K562 (cell line): Measurements from ENCODE around the gene PDE1C. TPM values are rescaled to one million over a fixed set of nuclear protein-coding genes. Genes with fewer than 3 reads are reported as not detected.

Experiments
- ATAC-seq: fragments of 200-7000 bp; cut with Tn5 transposase; 3 replicates; pipeline ENCODE4 v1.9.1; 2020; ENCODE audit warnings: moderate library complexity
- BruUV-seq: library from RNA; stranded (reverse); fragments of 400-500 nt; replicated peaks from 2 replicates; lab custom pipeline; 2021; lab: Mats Ljungman, UMichigan
- CTCF ChIA-PET: fragments of 300-600 bp; formaldehyde crosslinking; extraction: SDS; loops from one replicate; lab custom pipeline; 2021; ENCODE audit warnings: low intra/inter-chr PET ratio; lab: Yijun Ruan, JAX
- POLR2A ChIA-PET: fragments of 300-600, 350-650 bp; sonication (Branson Sonifier 250); formaldehyde crosslinking; extraction: SDS; loops from one replicate; lab custom pipeline; 2021; ENCODE audit warnings: antibody characterized with exemption, inconsistent platforms; lab: Yijun Ruan, JAX
- DNase-seq, 4 experiments: peaks; one replicate each; pipeline versions ENCODE4 v3.0.0 to v3.0.0-alpha.2; 2011 to 2018; ENCODE audit warnings: low spot score in 3 of 4, mixed read lengths in 3 of 4; ENCODE audit errors: extremely low read depth in 1 of 4
- FAIRE-seq: peaks from 2 replicates; lab custom pipeline; 2011; peaks lifted over from hg19 to GRCh38; lab: Jason Lieb, UNC
- H2AFZ ChIP-seq: 2 replicates; pipeline ENCODE4 v1.6.0; 2011; ENCODE audit warnings: low read depth, low read length, control low read depth, inconsistent platforms
- H3K27ac ChIP-seq: fragments of 200-600 bp; 3 replicates; pipeline ENCODE4 v1.8.0; 2011; ENCODE audit warnings: low read depth, mild to moderate bottlenecking, control low read depth, inconsistent platforms, low read length, moderate library complexity, mixed read lengths; ENCODE audit errors: extremely low read depth
- H3K27me3 ChIP-seq, 2 experiments: fragments of 300-600 bp in 1 of 2; 2 replicates in 1 of 2; 3 replicates in 1 of 2; pipeline versions ENCODE4 v1.6.0 to v1.8.0; 2011; ENCODE audit warnings: inconsistent platforms in 2 of 2, low read length in 2 of 2, mild to moderate bottlenecking in 1 of 2, mixed read lengths in 1 of 2, moderate library complexity in 1 of 2; ENCODE audit not compliant: control insufficient read depth in 2 of 2, insufficient read depth in 2 of 2
- H3K36me3 ChIP-seq: fragments of 300-600 bp; 3 replicates; pipeline ENCODE4 v1.8.0; 2011; ENCODE audit warnings: mild to moderate bottlenecking, low read length, inconsistent platforms; ENCODE audit not compliant: control insufficient read depth, insufficient read depth
- H3K4me1 ChIP-seq, 2 experiments: fragments of 200-600 bp in 1 of 2; replicated peaks in 1 of 2; 2 replicates in 1 of 2; 3 replicates in 1 of 2; pipeline versions ENCODE4 v1.5.1 to v1.8.0; 2011; ENCODE audit warnings: inconsistent platforms in 2 of 2, low read length in 2 of 2, mild to moderate bottlenecking in 1 of 2, mixed read lengths in 1 of 2, moderate library complexity in 1 of 2; ENCODE audit not compliant: control insufficient read depth in 2 of 2, insufficient read depth in 2 of 2
- H3K4me2 ChIP-seq: 2 replicates; pipeline ENCODE4 v1.6.1; 2011; ENCODE audit warnings: low read length, control low read depth, inconsistent platforms, mixed read lengths; ENCODE audit not compliant: insufficient read depth
- H3K4me3 ChIP-seq: fragments of 200-600 bp; sonication (generic), shearing (Covaris generic); 2 replicates; pipeline ENCODE4 v1.5.1; 2016; ENCODE audit warnings: control low read depth, inconsistent platforms
- H3K79me2 ChIP-seq: fragments of 200-600 bp; 3 replicates; pipeline ENCODE4 v1.8.0; 2011; ENCODE audit warnings: low read length, inconsistent platforms; ENCODE audit not compliant: control insufficient read depth, insufficient read depth
- H3K9ac ChIP-seq, 2 experiments: 2 replicates each; pipeline versions ENCODE4 v1.6.0 to v1.6.1; 2011; ENCODE audit warnings: low read depth in 2 of 2, low read length in 2 of 2, control low read depth in 1 of 2, inconsistent platforms in 1 of 2, mild to moderate bottlenecking in 1 of 2, mixed read lengths in 1 of 2; ENCODE audit not compliant: insufficient read depth in 1 of 2
- H3K9me1 ChIP-seq: one replicate; pipeline ENCODE4 v1.6.0; 2011; ENCODE audit warnings: inconsistent platforms, mild to moderate bottlenecking, low read length, moderate library complexity; ENCODE audit not compliant: control insufficient read depth, insufficient read depth
- H3K9me3 ChIP-seq: replicated peaks from 2 replicates; pipeline ENCODE4 v1.5.1; 2011; ENCODE audit warnings: low read depth, low read length, inconsistent platforms; ENCODE audit not compliant: control insufficient read depth, insufficient read depth
- H4K20me1 ChIP-seq: replicated peaks from 2 replicates; pipeline ENCODE4 v1.6.1; 2011; ENCODE audit warnings: low read length, inconsistent platforms, mixed read lengths; ENCODE audit not compliant: control insufficient read depth, insufficient read depth
- ESRRA ChIP-seq: fragments of 450-650 bp; IDR thresholded peaks from 2 replicates; pipeline ENCODE4 v1.6.1; 2014; ENCODE audit warnings: low read depth, mild to moderate bottlenecking, moderate library complexity, borderline replicate concordance
- MEF2A ChIP-seq: IDR thresholded peaks from 2 replicates; pipeline ENCODE4 v1.6.1; 2011; ENCODE audit warnings: low read depth, mild to moderate bottlenecking, low read length, moderate library complexity; ENCODE audit not compliant: control insufficient read depth
- NR3C1 ChIP-seq: sonication (generic); formaldehyde crosslinking; IDR thresholded peaks from 2 replicates; pipeline ENCODE4 v1.8.1; 2022; ENCODE audit warnings: missing genetic modification reagents
- RAD51 ChIP-seq: fragments of 450-650 bp; IDR thresholded peaks from 2 replicates; pipeline ENCODE4 v1.7.1; 2016; ENCODE audit warnings: low read depth, mild to moderate bottlenecking, borderline replicate concordance
- SMARCB1 ChIP-seq: IDR thresholded peaks from 2 replicates; pipeline ENCODE4 v1.6.1; 2011; ENCODE audit warnings: improper control_type of control experiment, low read depth; ENCODE audit not compliant: insufficient read length
- STAG1 ChIP-seq: sonication (generic); formaldehyde crosslinking; IDR thresholded peaks from 2 replicates; pipeline ENCODE4 v1.5.0; 2020; ENCODE audit warnings: missing genetic modification reagents, borderline replicate concordance
- TFAP4 ChIP-seq: sonication (generic); formaldehyde crosslinking; IDR thresholded peaks from 2 replicates; pipeline ENCODE4 v1.8.0; 2022; ENCODE audit warnings: missing genetic modification reagents, mild to moderate bottlenecking, moderate library complexity, borderline replicate concordance
- XRCC4 ChIP-seq: IDR thresholded peaks from one replicate; pipeline ENCODE4 v1.6.1; 2011; ENCODE audit not compliant: insufficient read depth, insufficient read length; ENCODE audit errors: extremely low read depth
- ZNF3 ChIP-seq: fragments of 250-450 bp; sonication (Bioruptor Pico); IDR thresholded peaks from 2 replicates; pipeline ENCODE4 v1.5.0; 2021; ENCODE audit warnings: mild to moderate bottlenecking, moderate library complexity
- ZNF311 ChIP-seq: fragments of 250-450 bp; sonication (Bioruptor Pico); IDR thresholded peaks from 2 replicates; pipeline ENCODE4 v1.4.0; 2020; ENCODE audit warnings: mild to moderate bottlenecking, moderate library complexity
- WGBS: fragments of 100-300 bp; shearing (Covaris generic); methylation state at CpG from one replicate; pipeline ENCODE4 v1.1.6; 2016; ENCODE audit warnings: low coverage, mixed read lengths; ENCODE audit not compliant: insufficient coverage; ENCODE audit errors: missing lambda C conversion rate; 5-methylcytosine and 5-hydroxymethylcytosine counted together
- in situ Hi-C: fragments of 300-500 bp; cut with MboI; formaldehyde crosslinking; loops from 4 replicates; pipeline ENCODE4 v1.15.0; 2018; ENCODE audit warnings: inconsistent platforms, mixed read lengths
- intact Hi-C: fragments of 100-400 bp; cut with micrococcal nuclease; formaldehyde crosslinking; loops from 2 replicates; pipeline ENCODE4 v1.14.2; 2022
- polyA plus RNA-seq, 8 experiments: library from polyadenylated mRNA; depleted of rRNA in 4 of 8; stranded (reverse) in 5 of 8; unstranded in 3 of 8; fragments of >200 nt; fragmentation: Nextera tagmentation in 2 of 8; fragmentation: Illumina TruSeq in 1 of 8; extraction: Ambion mirVana in 2 of 8; extraction: Trizol in 1 of 8; gene quantifications; 2 replicates each; pipeline versions ENCODE4 v1.2.1 to v1.2.3, GENCODE V29; 2011 to 2014; ENCODE audit warnings: inconsistent platforms in 1 of 8, missing spikeins in 1 of 8
- total RNA-seq, 7 experiments: library from RNA; depleted of rRNA in 6 of 7; stranded (reverse); fragments of >200 nt in 6 of 7; fragmentation: Illumina TruSeq in 2 of 7; extraction: Trizol in 2 of 7; gene quantifications; 2 replicates each; pipeline versions ENCODE4 v1.2.1 to v1.2.3, GENCODE V29; 2011 to 2021; ENCODE audit warnings: low replicate concordance in 1 of 7
- TF ChIP-seq, protein P1 (sequence below): sonication (generic); formaldehyde crosslinking; IDR thresholded peaks from 2 replicates; pipeline ENCODE4 v1.8.0; 2022; ENCODE audit warnings: mild to moderate bottlenecking, missing genetic modification reagents

Gene PDE1C
- total and polyA plus RNA-seq, 9 of the 15 experiments (the other 6 are each of a cell fraction or from before 2014, with no cell fraction given) = under 0.01 to 0.01 TPM; not detected in 7

DNA sequence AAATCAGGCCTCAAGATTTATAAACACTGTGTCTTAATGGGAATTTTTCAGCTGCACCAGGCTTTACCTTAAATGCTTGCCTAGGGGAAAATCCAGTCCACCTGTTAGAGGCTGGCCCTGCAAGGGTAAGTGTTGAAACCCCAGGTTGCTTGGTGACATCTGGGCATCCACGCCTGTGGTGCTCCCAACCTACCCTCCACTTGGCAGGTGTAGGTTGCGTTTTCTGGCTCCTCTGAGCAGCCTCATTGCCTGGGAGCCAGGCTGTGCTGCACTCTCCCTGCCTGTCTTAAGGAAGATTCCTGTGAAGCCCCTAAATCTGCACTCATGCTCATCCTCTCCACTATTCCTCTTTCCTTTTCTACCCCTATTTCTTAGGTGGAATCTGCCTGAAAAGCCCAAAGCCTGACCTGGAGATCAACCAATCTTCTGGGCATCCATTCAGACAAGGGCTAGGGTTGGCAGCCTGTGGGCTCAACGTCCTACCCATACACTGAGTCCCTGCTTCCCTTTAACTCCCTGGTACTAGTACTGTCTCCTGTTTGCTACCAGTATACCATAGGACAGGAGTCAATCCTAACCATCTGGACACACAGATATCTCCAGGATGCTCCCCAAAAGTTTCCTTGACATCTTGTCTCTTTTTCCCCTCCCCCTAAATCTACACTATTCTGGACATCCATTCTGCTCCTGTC lies 150.4 kb downstream of the PDE1C start:
- in situ Hi-C loops = no loop called here

DNA sequence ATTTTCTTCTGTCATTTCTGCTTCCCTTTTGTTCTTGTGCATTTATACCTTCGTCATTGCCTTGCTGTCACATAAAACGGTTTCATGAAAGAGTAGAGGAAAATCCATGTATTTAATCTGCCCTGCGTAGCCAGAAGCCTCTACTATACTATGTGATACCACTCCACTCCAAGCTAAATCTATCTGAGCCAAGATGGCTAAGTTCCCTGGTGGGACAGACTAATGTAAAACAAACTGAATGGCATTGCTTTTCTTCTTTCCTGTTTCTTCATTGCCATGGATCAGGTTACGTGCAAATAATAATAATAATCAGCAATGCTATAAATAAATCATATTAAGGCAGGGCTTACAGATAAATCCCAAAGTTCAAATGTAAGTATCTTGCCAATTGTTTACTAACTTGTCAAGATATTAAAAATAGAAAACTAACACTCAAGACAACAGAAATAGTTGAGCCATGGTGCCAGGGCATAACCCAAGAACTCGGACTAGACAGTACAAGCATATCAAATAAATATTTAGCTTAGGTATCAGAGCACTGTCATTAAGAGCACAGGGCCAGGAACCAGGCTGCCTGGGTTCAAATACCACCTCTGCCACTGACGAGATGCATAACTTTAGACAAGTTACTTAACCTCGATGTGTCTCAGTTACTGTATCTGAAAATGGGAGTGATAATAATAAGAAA lies 151.4 kb downstream of the PDE1C start:
- DNase-seq = no peak
- Histone ChIP-seq H3K27me3 (no peaks in the 10 kb centered on the region), H3K27ac (no peak overlapping the region), H4K20me1 (no peaks in the 10 kb centered on the region), H3K36me3 (no peaks in the 10 kb centered on the region), H3K9me1 (no peaks in the 10 kb centered on the region), H3K4me3 (no peak overlapping the region), H3K4me2 (no peak overlapping the region), H3K9ac (no peak overlapping the region), H3K4me1 (no peaks in the 10 kb centered on the region), H2AFZ (no peak overlapping the region), H3K9me3 (no peaks in the 10 kb centered on the region), H3K79me2 (no peaks in the 10 kb centered on the region)
- in situ Hi-C loops (no loop called here), intact Hi-C loops (no loop called here)
- no peak for ATAC-seq
- no peak for FAIRE-seq
- BruUV-seq = no TSS peak
- ChIA-PET POLR2A (interaction anchor here (0.6 kb wide), 1 partner anchor 8 kb away, joined by 3 read pairs; no protein-coding TSS in a partner anchor), CTCF (no interaction called here)
- 2% methylated on average over 7 of the region's 7 CpGs for WGBS
- TF ChIP-seq ESRRA (no peak), STAG1 (CRISPR knock-in tag) (no peak), XRCC4 (no peak), MEF2A (no peak), ZNF3 (CRISPR knock-in tag) (no peak), NR3C1 (no peak), TFAP4 (CRISPR knock-in tag) (no peak), SMARCB1 (no peak), RAD51 (no peak)
- TF ChIP-seq, protein P1, sequence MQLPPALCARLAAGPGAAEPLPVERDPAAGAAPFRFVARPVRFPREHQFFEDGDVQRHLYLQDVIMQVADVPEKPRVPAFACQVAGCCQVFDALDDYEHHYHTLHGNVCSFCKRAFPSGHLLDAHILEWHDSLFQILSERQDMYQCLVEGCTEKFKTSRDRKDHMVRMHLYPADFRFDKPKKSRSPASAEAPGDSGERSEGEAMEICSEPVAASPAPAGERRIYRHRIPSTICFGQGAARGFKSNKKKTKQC (CRISPR knock-in tag) = no peak

More for the DNA sequence above, 150.4 kb downstream of the PDE1C start:
- no peaks in the 10 kb centered on the region for H3K9me3 ChIP-seq
- H3K9ac ChIP-seq = no peak overlapping the region
- WGBS = 0% methylated on average over 3 of the region's 3 CpGs
- no peaks in the 10 kb centered on the region for H3K4me1 ChIP-seq
- H4K20me1 ChIP-seq = no peaks in the 10 kb centered on the region
- no peak for FAIRE-seq
- H3K27ac ChIP-seq = no peak overlapping the region
- ATAC-seq = no peak
- BruUV-seq = no TSS peak
- H2AFZ ChIP-seq = no peak overlapping the region
- H3K79me2 ChIP-seq = no peaks in the 10 kb centered on the region
- DNase-seq = no peak
- no peaks in the 10 kb centered on the region for H3K9me1 ChIP-seq
- H3K4me3 ChIP-seq = no peak overlapping the region
- POLR2A ChIA-PET = no interaction called here
- no peaks in the 10 kb centered on the region for H3K27me3 ChIP-seq
- no peak for TF ChIP-seq ZNF311 (CRISPR knock-in tag)
- intact Hi-C loops = no loop called here
- no peaks in the 10 kb centered on the region for H3K36me3 ChIP-seq
- H3K4me2 ChIP-seq = no peak overlapping the region
- CTCF ChIA-PET = no interaction called here
